ENCODE measurements around the gene CPNE4.

CPNE4 gene

GRCh38 chr3:131564812-131565211 is 470.0 kb downstream of the CPNE4 start:
- Histone ChIP-seq H3K4me2 (ENCODE audit: low read depth, low read length, poor library complexity, severe bottlenecking) (no peak overlapping the region), H2AFZ (ENCODE audit: low read length) (no peak overlapping the region), H3K4me3 (ENCODE audit: low read length, poor library complexity, severe bottlenecking) (no peak overlapping the region)

GRCh38 chr3:131561511-131561910 is 473.3 kb downstream of the CPNE4 start:
- Histone ChIP-seq H3K9ac (ENCODE audit: low read depth, low read length, poor library complexity, severe bottlenecking) (no peak overlapping the region), H3K36me3 (ENCODE audit: insufficient read depth, low read length) (no peaks in the 10 kb centered on the region), H2AFZ (ENCODE audit: low read length) (no peak overlapping the region), H3K9me2 (replicated peaks; ENCODE audit: low read depth, low read length) (no peaks in the 10 kb centered on the region), H3K4me3 (ENCODE audit: low read length, poor library complexity, severe bottlenecking) (no peak overlapping the region), H3K27me3 (ENCODE audit: insufficient read depth, low read length, poor library complexity, severe bottlenecking) (no peaks in the 10 kb centered on the region), H4K20me1 (ENCODE audit: insufficient read depth, low read length, poor library complexity, severe bottlenecking) (no peaks in the 10 kb centered on the region), H3K9me3 (ENCODE audit: insufficient read depth, low read depth, low read length) (no peaks in the 10 kb centered on the region), H3K4me2 (ENCODE audit: low read depth, low read length, poor library complexity, severe bottlenecking) (no peak overlapping the region), H3F3A (ENCODE audit: low read depth) (no peaks in the 10 kb centered on the region), H3K4me1 (ENCODE audit: insufficient read depth, low read length, poor library complexity, severe bottlenecking) (no peaks in the 10 kb centered on the region), H3K79me2 (ENCODE audit: insufficient read depth, low read length) (no peaks in the 10 kb centered on the region)
- no peak for TF ChIP-seq EZH2phosphoT487 (IDR thresholded peaks at IDR 0.05; ENCODE audit: borderline replicate concordance)
- no peak for TF ChIP-seq CTCF (conservative IDR thresholded peaks at IDR 0.05; ENCODE audit: low read length)

More at GRCh38 chr3:131564812-131565211, 470.0 kb downstream of the CPNE4 start:
- no peaks in the 10 kb centered on the region for H3K9me3 ChIP-seq (ENCODE audit: insufficient read depth, low read depth, low read length)
- no peaks in the 10 kb centered on the region for H3F3A ChIP-seq (ENCODE audit: low read depth)
- peaks cover 12% of the 10 kb centered on the region for H3K4me1 ChIP-seq (ENCODE audit: insufficient read depth, low read length, poor library complexity, severe bottlenecking)
- H3K9ac ChIP-seq (ENCODE audit: low read depth, low read length, poor library complexity, severe bottlenecking), result no peak overlapping the region
- no peaks in the 10 kb centered on the region for H3K27me3 ChIP-seq (ENCODE audit: insufficient read depth, low read length, poor library complexity, severe bottlenecking)
- no peaks in the 10 kb centered on the region for H4K20me1 ChIP-seq (ENCODE audit: insufficient read depth, low read length, poor library complexity, severe bottlenecking)
- H3K9me2 ChIP-seq (replicated peaks; ENCODE audit: low read depth, low read length), result no peaks in the 10 kb centered on the region
- no peaks in the 10 kb centered on the region for H3K79me2 ChIP-seq (ENCODE audit: insufficient read depth, low read length)
- TF ChIP-seq CTCF (conservative IDR thresholded peaks at IDR 0.05; ENCODE audit: low read length) (no peak), EZH2phosphoT487 (IDR thresholded peaks at IDR 0.05; ENCODE audit: borderline replicate concordance) (no peak)
- no peaks in the 10 kb centered on the region for H3K36me3 ChIP-seq (ENCODE audit: insufficient read depth, low read length)

GRCh38 chr3:131560795-131561194 is 474.0 kb downstream of the CPNE4 start:
- no peak for TF ChIP-seq CTCF (conservative IDR thresholded peaks at IDR 0.05; ENCODE audit: low read length)
- no peak for TF ChIP-seq EZH2phosphoT487 (IDR thresholded peaks at IDR 0.05; ENCODE audit: borderline replicate concordance)
- no peaks in the 10 kb centered on the region for H3K4me1 ChIP-seq (ENCODE audit: insufficient read depth, low read length, poor library complexity, severe bottlenecking)
- no peak overlapping the region for H2AFZ ChIP-seq (ENCODE audit: low read length)
- H3K79me2 ChIP-seq (ENCODE audit: insufficient read depth, low read length), result no peaks in the 10 kb centered on the region
- H4K20me1 ChIP-seq (ENCODE audit: insufficient read depth, low read length, poor library complexity, severe bottlenecking), result no peaks in the 10 kb centered on the region
- H3K9ac ChIP-seq (ENCODE audit: low read depth, low read length, poor library complexity, severe bottlenecking), result no peak overlapping the region
- no peaks in the 10 kb centered on the region for H3K36me3 ChIP-seq (ENCODE audit: insufficient read depth, low read length)
- H3K4me2 ChIP-seq (ENCODE audit: low read depth, low read length, poor library complexity, severe bottlenecking), result no peak overlapping the region
- no peaks in the 10 kb centered on the region for H3K9me3 ChIP-seq (ENCODE audit: insufficient read depth, low read depth, low read length)
- no peaks in the 10 kb centered on the region for H3K9me2 ChIP-seq (replicated peaks; ENCODE audit: low read depth, low read length)
- H3K4me3 ChIP-seq (ENCODE audit: low read length, poor library complexity, severe bottlenecking), result no peak overlapping the region
- no peaks in the 10 kb centered on the region for H3F3A ChIP-seq (ENCODE audit: low read depth)
- no peaks in the 10 kb centered on the region for H3K27me3 ChIP-seq (ENCODE audit: insufficient read depth, low read length, poor library complexity, severe bottlenecking)
